GM12878 (cell line): Measurements from ENCODE around the gene MMGT1. TPM values are rescaled to one million over a fixed set of nuclear protein-coding genes. Genes with fewer than 3 reads are reported as not detected.

Source experiments
- BHLHE40 ChIP-seq, 2 experiments: fragments of 450-650 bp in 1 of 2; IDR thresholded peaks; 2 replicates each; pipeline ENCODE4 v1.6.1; 2011 to 2017; ENCODE audit warnings: low read depth in 2 of 2, borderline replicate concordance in 1 of 2, improper control_type of control experiment in 1 of 2, low read length in 1 of 2, mild to moderate bottlenecking in 1 of 2
- CEBPZ ChIP-seq: fragments of 150-350 bp; IDR thresholded peaks from 2 replicates; pipeline ENCODE4 v1.6.1; 2016; ENCODE audit warnings: low read depth, low read length
- CHD1 ChIP-seq: IDR thresholded peaks from 2 replicates; pipeline ENCODE4 v1.6.1; 2012; ENCODE audit warnings: low read depth, low read length, improper control_type of control experiment
- CHD2 ChIP-seq: IDR thresholded peaks from 2 replicates; pipeline ENCODE4 v1.6.1; 2011; ENCODE audit warnings: low read depth, low read length, improper control_type of control experiment, borderline replicate concordance
- CREB1 ChIP-seq: IDR thresholded peaks from 2 replicates; pipeline ENCODE4 v1.6.1; 2012; ENCODE audit warnings: low read depth, mild to moderate bottlenecking, inconsistent platforms
- ESRRA ChIP-seq: IDR thresholded peaks from 2 replicates; pipeline ENCODE4 v1.6.1; 2012; ENCODE audit warnings: mild to moderate bottlenecking, low read length, improper control_type of control experiment
- FOXK2 ChIP-seq: fragments of 450-650 bp; IDR thresholded peaks from 2 replicates; pipeline ENCODE4 v1.6.1; 2017; ENCODE audit warnings: mild to moderate bottlenecking, moderate library complexity
- HDGF ChIP-seq: fragments of 450-650 bp; IDR thresholded peaks from 2 replicates; pipeline ENCODE4 v1.6.1; 2016; ENCODE audit warnings: antibody characterized with exemption
- HSF1 ChIP-seq: fragments of 150-350 bp; IDR thresholded peaks from 2 replicates; pipeline ENCODE4 v1.6.1; 2014; ENCODE audit warnings: mild to moderate bottlenecking, low read depth, low read length
- IKZF1 ChIP-seq: fragments of 450-650 bp; conservative IDR thresholded peaks from 2 replicates; pipeline ENCODE4 v1.6.1; 2017; ENCODE audit warnings: antibody characterized with exemption, mild to moderate bottlenecking
- IKZF2 ChIP-seq, 2 experiments: fragments of 450-650 bp; IDR thresholded peaks; 2 replicates each; pipeline ENCODE4 v1.6.1; 2017; ENCODE audit warnings: mild to moderate bottlenecking in 2 of 2, moderate library complexity in 2 of 2
- LARP7 ChIP-seq: fragments of 450-650 bp; IDR thresholded peaks from 2 replicates; pipeline ENCODE4 v1.6.1; 2017; ENCODE audit warnings: mild to moderate bottlenecking
- MEF2B ChIP-seq: fragments of 450-650 bp; IDR thresholded peaks from 2 replicates; pipeline ENCODE4 v1.6.1; 2018; ENCODE audit warnings: mild to moderate bottlenecking, moderate library complexity; ENCODE audit not compliant: partially characterized antibody, poor library complexity, severe bottlenecking
- MYB ChIP-seq: fragments of 150-350 bp; IDR thresholded peaks from 2 replicates; pipeline ENCODE4 v1.6.1; 2014; ENCODE audit warnings: mild to moderate bottlenecking, low read depth, low read length, borderline replicate concordance
- NFYA ChIP-seq: IDR thresholded peaks from 2 replicates; pipeline ENCODE4 v1.6.1; 2011; ENCODE audit warnings: low read depth, mild to moderate bottlenecking, low read length, improper control_type of control experiment, borderline replicate concordance
- POLR2A ChIP-seq: IDR thresholded peaks from 2 replicates; pipeline ENCODE4 v1.6.1; 2011; ENCODE audit warnings: low read depth, mild to moderate bottlenecking, low read length
- SIN3A ChIP-seq: IDR thresholded peaks from 2 replicates; pipeline ENCODE4 v1.6.1; 2012; ENCODE audit warnings: low read depth, low read length, improper control_type of control experiment
- SMAD1 ChIP-seq: fragments of 450-650 bp; IDR thresholded peaks from 2 replicates; pipeline ENCODE4 v1.6.1; 2018; ENCODE audit warnings: mild to moderate bottlenecking, low read depth; ENCODE audit not compliant: partially characterized antibody
- SP1 ChIP-seq: IDR thresholded peaks from one replicate; pipeline ENCODE4 v1.6.1; 2011; ENCODE audit warnings: low read depth, low read length
- SREBF1 ChIP-seq: IDR thresholded peaks from 2 replicates; pipeline ENCODE4 v1.6.1; 2012; ENCODE audit warnings: mild to moderate bottlenecking, low read length
- TAF1 ChIP-seq: IDR thresholded peaks from 2 replicates; pipeline ENCODE4 v1.6.1; 2011; ENCODE audit warnings: mild to moderate bottlenecking, low read depth, low read length, borderline replicate concordance
- ZNF207 ChIP-seq: fragments of 450-650 bp; IDR thresholded peaks from 2 replicates; pipeline ENCODE4 v1.6.1; 2014; ENCODE audit warnings: antibody characterized with exemption, mild to moderate bottlenecking, borderline replicate concordance
- ZNF622 ChIP-seq: fragments of 450-650 bp; IDR thresholded peaks from 2 replicates; pipeline ENCODE4 v1.6.1; 2017; ENCODE audit warnings: mild to moderate bottlenecking, inconsistent platforms
- polyA plus RNA-seq, 11 experiments: library from polyadenylated mRNA; depleted of rRNA in 4 of 11; unstranded in 6 of 11; stranded (reverse) in 5 of 11; fragments of >200 nt; fragmentation: Nextera tagmentation in 4 of 11; fragmentation: Illumina TruSeq in 1 of 11; extraction: Ambion mirVana in 4 of 11; extraction: Trizol in 1 of 11; gene quantifications; 1 replicate in 1 of 11; 2 replicates in 10 of 11; pipeline versions ENCODE4 v1.2.1 to v1.2.3, GENCODE V29; 2011 to 2016; ENCODE audit warnings: inconsistent platforms in 2 of 11, missing spikeins in 2 of 11, low read depth in 1 of 11
- total RNA-seq, 4 experiments: library from RNA; depleted of rRNA in 3 of 4; stranded (reverse); fragments of >200 nt in 3 of 4; fragmentation: Illumina TruSeq in 1 of 4; extraction: Trizol in 1 of 4; gene quantifications; 2 replicates each; pipeline versions ENCODE4 v1.2.1 to v1.2.3, GENCODE V29; 2013 to 2021
- TF ChIP-seq, protein P1 (sequence below): fragments of 450-650 bp; IDR thresholded peaks from 2 replicates; pipeline ENCODE4 v1.6.1; 2017; ENCODE audit warnings: borderline replicate concordance

MMGT1 gene
- total and polyA plus RNA-seq, 10 of the 15 experiments (the other 5 are each of a cell fraction or from before 2014, with no cell fraction given), result 8.8 to 19.2 (median 13.7) TPM

- TF ChIP-seq BHLHE40 (IDR thresholded peaks at IDR 0.05; ENCODE audit: borderline replicate concordance in 1 of 2, low read depth in 2 of 2, low read length in 1 of 2) (peak in 1 of 2 experiments; percentile 53; a peak in 1 of 4 replicates), CREB1 (0 out of 2 replicates have a peak, but pooled peaks have one; percentile 15), POLR2A (peak; percentile 72), MYB (no peak), SIN3A (0 out of 2 replicates have a peak, but pooled peaks have one; percentile 31), CHD2 (no peak), TAF1 (no peak), CHD1 (no peak), ZNF622 (no peak), SMAD1 (no peak), HSF1 (no peak), SREBF1 (no peak), ZNF207 (no peak), LARP7 (no peak), ESRRA (no peak), CEBPZ (no peak), IKZF2 (IDR thresholded peaks at IDR 0.05) (no peak), NFYA (no peak), SP1 (peak; percentile 15), MEF2B (peak; percentile 74), IKZF1 (peak; percentile 42), HDGF (0 out of 2 replicates have a peak, but pooled peaks have one; percentile 21), FOXK2 (no peak)
- TF ChIP-seq, protein P1, sequence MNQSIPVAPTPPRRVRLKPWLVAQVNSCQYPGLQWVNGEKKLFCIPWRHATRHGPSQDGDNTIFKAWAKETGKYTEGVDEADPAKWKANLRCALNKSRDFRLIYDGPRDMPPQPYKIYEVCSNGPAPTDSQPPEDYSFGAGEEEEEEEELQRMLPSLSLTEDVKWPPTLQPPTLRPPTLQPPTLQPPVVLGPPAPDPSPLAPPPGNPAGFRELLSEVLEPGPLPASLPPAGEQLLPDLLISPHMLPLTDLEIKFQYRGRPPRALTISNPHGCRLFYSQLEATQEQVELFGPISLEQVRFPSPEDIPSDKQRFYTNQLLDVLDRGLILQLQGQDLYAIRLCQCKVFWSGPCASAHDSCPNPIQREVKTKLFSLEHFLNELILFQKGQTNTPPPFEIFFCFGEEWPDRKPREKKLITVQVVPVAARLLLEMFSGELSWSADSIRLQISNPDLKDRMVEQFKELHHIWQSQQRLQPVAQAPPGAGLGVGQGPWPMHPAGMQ, result no peak
Measured at GRCh38 chrX:135985157-135985972, 11.6 kb upstream of the MMGT1 start, which contains the start of gene SLC9A6 (continued).
